Cardiac muscle cell (in vitro differentiated cells and primary cell): ENCODE results near the gene LIN28A. TPM values are rescaled to one million over a fixed set of nuclear protein-coding genes. Genes with fewer than 3 reads are reported as not detected.

Experiments
- DNase-seq, 2 donors: peaks; one replicate each; pipeline versions ENCODE4 v3.0.0 to v3.0.0-alpha.2; 2010 to 2017; ENCODE audit warnings: low read depth in 1 of 2, low spot score in 1 of 2
- H3K27ac ChIP-seq: fragments of 200-600 bp; sonication (generic); 2 replicates; pipeline ENCODE4 v1.5.1; 2016
- H3K27me3 ChIP-seq: fragments of 200-600 bp; sonication (generic); 2 replicates; pipeline ENCODE4 v1.6.0; 2016; ENCODE audit warnings: control low read depth
- H3K36me3 ChIP-seq: fragments of 200-600 bp; sonication (generic); 2 replicates; pipeline ENCODE4 v1.5.1; 2016; ENCODE audit warnings: control low read depth
- H3K4me1 ChIP-seq: fragments of 200-600 bp; sonication (generic); 2 replicates; pipeline ENCODE4 v1.8.1; 2017; ENCODE audit warnings: low read depth, mild to moderate bottlenecking, mixed run types
- H3K4me3 ChIP-seq: fragments of 200-600 bp; sonication (generic); 2 replicates; pipeline ENCODE4 v1.5.1; 2016; ENCODE audit warnings: mild to moderate bottlenecking
- H3K9me3 ChIP-seq: fragments of 200-600 bp; sonication (generic); 2 replicates; pipeline ENCODE4 v1.5.1; 2017; ENCODE audit warnings: low read depth, mild to moderate bottlenecking, control low read depth
- polyA plus RNA-seq: library from polyadenylated mRNA; unstranded; fragments of >200 nt; fragmentation: Nextera tagmentation; extraction: Ambion mirVana; gene quantifications from 2 replicates; pipeline ENCODE4 v1.2.1, GENCODE V29; 2016
- total RNA-seq: library from RNA; depleted of rRNA; stranded (reverse); fragments of >200 nt; gene quantifications from 2 replicates; pipeline ENCODE4 v1.2.3, GENCODE V29; 2016
- TF ChIP-seq, protein P1 (sequence below): IDR thresholded peaks from 2 replicates; pipeline ENCODE4 v1.5.1; 2012; ENCODE audit warnings: low read depth, mild to moderate bottlenecking, low read length

LIN28A gene
- total and polyA plus RNA-seq, 2 experiments from 2014 or later: 3.4 to 16.6 TPM

DNA sequence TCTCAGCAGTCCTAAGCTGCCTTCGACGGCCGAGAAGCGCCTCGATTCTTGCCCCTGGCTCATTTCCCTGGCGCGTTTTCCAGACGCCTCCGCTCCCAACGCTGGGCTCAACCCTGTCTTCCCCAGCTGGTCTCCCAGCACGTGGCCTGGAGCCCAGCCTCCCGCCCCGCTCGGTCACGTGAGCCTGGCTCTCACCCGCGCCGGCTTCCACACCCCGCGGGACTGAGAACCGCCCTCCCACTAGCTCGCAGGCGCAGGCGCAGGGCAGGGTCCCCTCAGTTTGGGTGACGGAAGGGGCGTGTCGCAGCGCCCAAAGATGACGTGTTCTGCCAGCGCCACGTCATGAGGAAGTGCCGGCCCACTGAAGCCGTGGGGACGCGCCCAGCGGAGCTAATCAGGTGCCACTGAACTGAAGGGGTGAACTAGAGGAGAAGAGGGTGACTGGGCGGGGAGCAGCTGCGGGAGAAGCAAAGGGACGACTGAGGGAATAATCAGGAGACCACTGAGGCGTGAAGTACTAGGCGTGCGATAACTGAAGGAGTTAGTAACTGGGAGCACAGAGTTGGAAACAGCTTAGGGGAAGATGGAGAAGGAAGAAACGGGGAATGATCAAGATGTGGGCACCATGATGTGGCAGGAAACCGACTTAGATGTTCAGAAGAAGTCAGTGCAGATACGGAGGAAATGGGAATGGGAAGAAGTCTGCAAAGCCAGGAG is 21.5 kb downstream of the LIN28A start, which contains the start of gene DHDDS:
TSS of gene DHDDS (plus strand) at position 343 of the 717 bp plus-strand sequence. CDS start 625 bp downstream, outside the sequence.
- no peaks in the 10 kb centered on the region for H3K9me3 ChIP-seq
- H3K27ac ChIP-seq: peak within 1 kb of the TSS; percentile 62
- H3K36me3 ChIP-seq: peaks cover 19% of the 10 kb centered on the region
- peak within 1 kb of the TSS; percentile 81 for H3K4me3 ChIP-seq
- peaks cover 9% of the 10 kb centered on the region for H3K4me1 ChIP-seq
- TF ChIP-seq, protein P1, sequence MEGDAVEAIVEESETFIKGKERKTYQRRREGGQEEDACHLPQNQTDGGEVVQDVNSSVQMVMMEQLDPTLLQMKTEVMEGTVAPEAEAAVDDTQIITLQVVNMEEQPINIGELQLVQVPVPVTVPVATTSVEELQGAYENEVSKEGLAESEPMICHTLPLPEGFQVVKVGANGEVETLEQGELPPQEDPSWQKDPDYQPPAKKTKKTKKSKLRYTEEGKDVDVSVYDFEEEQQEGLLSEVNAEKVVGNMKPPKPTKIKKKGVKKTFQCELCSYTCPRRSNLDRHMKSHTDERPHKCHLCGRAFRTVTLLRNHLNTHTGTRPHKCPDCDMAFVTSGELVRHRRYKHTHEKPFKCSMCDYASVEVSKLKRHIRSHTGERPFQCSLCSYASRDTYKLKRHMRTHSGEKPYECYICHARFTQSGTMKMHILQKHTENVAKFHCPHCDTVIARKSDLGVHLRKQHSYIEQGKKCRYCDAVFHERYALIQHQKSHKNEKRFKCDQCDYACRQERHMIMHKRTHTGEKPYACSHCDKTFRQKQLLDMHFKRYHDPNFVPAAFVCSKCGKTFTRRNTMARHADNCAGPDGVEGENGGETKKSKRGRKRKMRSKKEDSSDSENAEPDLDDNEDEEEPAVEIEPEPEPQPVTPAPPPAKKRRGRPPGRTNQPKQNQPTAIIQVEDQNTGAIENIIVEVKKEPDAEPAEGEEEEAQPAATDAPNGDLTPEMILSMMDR: no peak
- no peaks in the 10 kb centered on the region for H3K27me3 ChIP-seq
- DNase-seq: peak; percentile 97 to 99

DNA sequence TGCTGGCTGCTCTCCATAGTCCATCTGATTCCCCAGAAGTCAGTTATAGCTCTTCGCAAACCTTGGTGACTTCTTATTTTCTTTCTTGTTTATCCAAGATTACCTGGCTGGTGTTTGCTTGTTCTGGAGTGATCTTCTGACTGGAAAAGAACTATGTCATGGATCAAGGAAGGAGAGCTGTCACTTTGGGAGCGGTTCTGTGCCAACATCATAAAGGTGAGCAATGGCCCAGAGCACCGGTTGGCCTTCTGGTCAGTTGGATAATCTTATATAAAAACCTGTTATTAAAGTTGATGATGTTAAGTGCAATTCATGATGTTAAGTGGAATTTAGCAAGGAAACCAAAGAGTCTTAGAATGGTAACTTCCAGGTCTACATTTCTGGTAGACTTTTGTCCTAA is 22.2 kb downstream of the LIN28A start:
- no peak for DNase-seq
- peak overlapping the region; percentile 62 for H3K27ac ChIP-seq
- H3K9me3 ChIP-seq: no peaks in the 10 kb centered on the region
- peaks cover 9% of the 10 kb centered on the region for H3K4me1 ChIP-seq
- peak overlapping the region; percentile 81 for H3K4me3 ChIP-seq
- no peaks in the 10 kb centered on the region for H3K27me3 ChIP-seq
- TF ChIP-seq, protein P1: no peak
- H3K36me3 ChIP-seq: peaks cover 17% of the 10 kb centered on the region

DNA sequence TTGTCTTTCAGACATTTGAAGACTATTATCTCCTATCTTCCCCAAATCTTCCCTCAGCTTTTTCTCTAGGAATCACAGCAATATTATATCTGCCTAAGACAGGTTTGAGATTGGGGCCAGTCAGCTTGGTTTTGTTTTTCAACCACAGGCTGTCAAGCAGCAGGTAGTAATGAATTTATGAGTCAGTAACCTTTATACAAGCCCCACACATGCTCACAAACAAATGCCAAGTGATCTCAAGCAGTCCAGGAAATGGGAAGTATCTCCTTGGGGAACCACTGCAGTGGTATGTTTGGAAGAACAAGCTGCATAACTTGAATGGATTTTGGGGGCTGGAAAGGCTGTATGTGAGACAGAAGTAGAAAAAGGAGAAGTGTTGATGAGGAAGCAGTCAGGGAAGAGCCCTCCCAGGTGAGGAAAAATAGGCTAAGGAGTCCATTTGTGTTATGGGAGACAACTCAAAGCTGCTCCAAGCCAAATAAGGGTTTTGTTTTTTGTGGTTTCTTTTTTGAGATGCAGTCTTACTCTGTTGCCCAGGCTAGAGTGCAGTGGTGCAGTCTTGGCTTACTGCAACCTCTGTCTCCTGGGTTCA is 23.6 kb downstream of the LIN28A start:
- TF ChIP-seq, protein P1: no peak
- Histone ChIP-seq H3K4me1 (peaks cover 9% of the 10 kb centered on the region), H3K27me3 (no peaks in the 10 kb centered on the region), H3K36me3 (peaks cover 28% of the 10 kb centered on the region), H3K9me3 (no peaks in the 10 kb centered on the region), H3K27ac (peak overlapping the region; percentile 4), H3K4me3 (no peak overlapping the region)
- no peak for DNase-seq

- Histone ChIP-seq H3K4me3 (no peak overlapping the region), H3K36me3 (peaks cover 55% of the 10 kb centered on the region), H3K27me3 (no peaks in the 10 kb centered on the region), H3K4me1 (peaks cover 5% of the 10 kb centered on the region), H3K27ac (no peak overlapping the region), H3K9me3 (no peaks in the 10 kb centered on the region)
- no peak for DNase-seq
- TF ChIP-seq, protein P1: no peak
Observed at GRCh38 chr1:26438041-26438440, 27.4 kb downstream of the LIN28A start.

DNA sequence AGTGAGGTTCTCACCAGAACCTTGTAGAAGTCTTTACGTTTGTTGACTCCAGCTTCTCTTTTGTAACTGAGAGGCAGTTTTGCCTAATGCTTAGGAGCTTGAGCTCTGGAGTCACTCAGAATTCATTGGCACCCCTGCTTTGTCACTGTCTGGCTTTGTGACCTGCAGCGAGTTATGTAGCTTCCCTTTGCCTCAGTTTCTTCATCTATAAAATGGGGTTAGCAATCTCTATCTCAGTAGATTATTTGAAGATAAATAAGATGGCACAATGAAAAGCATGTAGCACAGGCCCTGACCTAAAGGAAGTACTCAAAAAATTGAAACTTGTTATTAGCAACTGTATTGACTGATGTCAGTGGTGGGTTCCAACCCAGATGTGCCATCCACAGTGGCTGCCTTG is 29.6 kb downstream of the LIN28A start:
- no peak for DNase-seq
- H3K27me3 ChIP-seq: no peaks in the 10 kb centered on the region
- H3K36me3 ChIP-seq: peaks cover 64% of the 10 kb centered on the region
- no peak overlapping the region for H3K27ac ChIP-seq
- TF ChIP-seq, protein P1: no peak
- no peaks in the 10 kb centered on the region for H3K9me3 ChIP-seq
- H3K4me1 ChIP-seq: no peaks in the 10 kb centered on the region
- no peak overlapping the region for H3K4me3 ChIP-seq
